Measurements from ENCODE around the gene ARPC5.

GRCh38 chr1:183628537-183628936, 7.0 kb downstream of the ARPC5 start:
- TF ChIP-seq POLR2A (IDR thresholded peaks at IDR 0.05) (no peak), CTCF (IDR thresholded peaks at IDR 0.05 in 4 of 5, conservative IDR thresholded peaks at IDR 0.05 in 1 of 5) (no peak)

Measured in gastrocnemius medialis (tissue), 4 donors.